KBM-7 (cell line): Measurements from ENCODE around the gene CFAP410.
"Not testable (repeated sequence)": the region's sequence is repeated elsewhere in the genome, so short reads cannot be mapped to it uniquely, and the experiment has no call there.

ENCODE experiments used
- DNase-seq: peaks from one replicate; pipeline ENCODE4 v3.0.0-alpha.2; 2015
- in situ Hi-C: fragments of 300-500 bp; cut with MboI; formaldehyde crosslinking; loops from 2 replicates; pipeline ENCODE4 v1.14.3; 2020; ENCODE audit warnings: low sequenced_read_pairs, low pct_unique_long_range_greater_than_20kb, mixed read lengths

Gene CFAP410

GRCh38 chr21:44354001-44354405 lies 14.8 kb upstream of the CFAP410 start:
- DNase-seq = peak; percentile 74
- in situ Hi-C loops = loop anchor here (10.0 to 25.0 kb wide), 2 partner anchors 111 to 533 kb away; no protein-coding TSS in a partner anchor

GRCh38 chr21:44353191-44353970 lies 14.2 kb upstream of the CFAP410 start, which contains the start of gene TRPM2:
Gene TRPM2 (plus strand): TSS chr21:44353621. CDS start chr21:44353701, 80 bp downstream.
- DNase-seq = peak; percentile 92
- in situ Hi-C loops = loop anchor here (10.0 to 25.0 kb wide), 2 partner anchors 111 to 534 kb away; no protein-coding TSS in a partner anchor

DNA sequence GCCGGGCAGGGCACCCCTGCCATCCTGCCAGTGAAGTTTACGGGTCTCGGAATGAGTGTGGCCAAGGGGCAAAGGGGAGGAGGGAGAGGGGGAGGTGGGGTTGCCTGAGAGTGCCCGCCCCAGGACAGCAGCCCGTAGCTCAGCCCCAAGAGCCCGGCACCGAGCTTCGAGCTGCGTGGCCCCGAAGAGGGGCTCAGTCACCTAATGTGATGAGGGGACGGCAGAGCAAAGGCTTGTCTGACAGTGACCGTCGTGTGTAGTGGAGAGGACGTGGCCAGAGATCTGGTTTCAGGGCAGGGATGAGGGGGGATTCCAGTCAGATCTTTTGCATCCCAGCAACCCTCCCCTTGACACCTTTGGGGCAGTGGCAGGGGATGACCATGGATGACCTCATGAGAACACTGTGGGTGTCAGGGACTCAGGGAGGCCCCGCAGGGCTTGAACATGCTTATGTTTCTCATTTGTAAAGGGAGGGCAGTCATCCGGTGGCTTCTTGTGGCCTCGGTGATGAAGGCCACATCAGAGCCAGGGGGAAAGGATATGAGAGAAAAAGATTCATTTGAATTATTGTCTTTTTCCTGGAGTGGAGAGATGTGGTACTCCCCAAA lies 13.2 kb upstream of the CFAP410 start:
- no peak for DNase-seq
- in situ Hi-C loops = loop anchor here (10.0 to 25.0 kb wide), 2 partner anchors 112 to 535 kb away; no protein-coding TSS in a partner anchor

GRCh38 chr21:44351535-44352252 lies 12.5 kb upstream of the CFAP410 start:
- in situ Hi-C loops = loop anchor here (10.0 to 25.0 kb wide), 2 partner anchors 113 to 536 kb away; no protein-coding TSS in a partner anchor
- DNase-seq = no peak

DNA sequence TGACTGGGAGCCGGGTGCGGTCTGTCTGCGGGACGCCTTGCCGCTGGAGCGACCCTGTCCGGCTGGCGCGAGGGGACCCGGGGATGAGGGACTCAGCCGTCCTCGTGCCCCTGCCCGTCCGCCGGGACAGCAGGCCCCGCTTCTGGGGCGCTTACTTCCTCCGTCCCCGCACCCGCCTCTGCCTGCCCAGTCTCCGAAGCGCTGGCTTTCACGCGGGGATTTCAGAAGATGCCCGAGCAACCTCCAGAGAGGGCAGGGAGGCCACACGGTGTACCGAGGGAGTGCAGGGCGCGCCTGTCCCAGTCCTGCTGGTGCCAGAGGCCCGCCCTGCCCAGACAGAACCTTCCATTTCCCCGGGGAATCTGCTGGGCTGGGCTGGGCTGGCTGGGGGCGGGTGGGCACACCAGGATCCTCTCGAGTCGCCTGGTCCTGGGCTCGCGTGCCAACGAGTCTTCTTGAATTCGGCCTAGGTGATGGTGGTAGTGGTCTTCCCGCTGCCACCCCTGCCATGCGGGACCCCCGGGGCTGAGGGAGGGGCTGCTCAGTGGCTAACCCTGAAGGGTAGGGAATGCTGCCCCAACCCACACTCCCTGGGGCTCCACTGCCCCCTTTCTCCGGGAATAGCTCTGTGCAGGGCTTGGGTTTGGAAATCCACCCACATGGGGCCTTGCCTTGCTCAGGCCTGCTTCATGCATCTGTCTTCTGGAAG lies 11.7 kb upstream of the CFAP410 start:
- in situ Hi-C loops = loop anchor here (10.0 to 25.0 kb wide), 2 partner anchors 114 to 536 kb away; no protein-coding TSS in a partner anchor
- no peak for DNase-seq

GRCh38 chr21:44349847-44350772 lies 10.9 kb upstream of the CFAP410 start:
- DNase-seq = no peak
- in situ Hi-C loops = loop anchor here (10.0 to 25.0 kb wide), 3 partner anchors 115 to 538 kb away; no protein-coding TSS in a partner anchor

DNA sequence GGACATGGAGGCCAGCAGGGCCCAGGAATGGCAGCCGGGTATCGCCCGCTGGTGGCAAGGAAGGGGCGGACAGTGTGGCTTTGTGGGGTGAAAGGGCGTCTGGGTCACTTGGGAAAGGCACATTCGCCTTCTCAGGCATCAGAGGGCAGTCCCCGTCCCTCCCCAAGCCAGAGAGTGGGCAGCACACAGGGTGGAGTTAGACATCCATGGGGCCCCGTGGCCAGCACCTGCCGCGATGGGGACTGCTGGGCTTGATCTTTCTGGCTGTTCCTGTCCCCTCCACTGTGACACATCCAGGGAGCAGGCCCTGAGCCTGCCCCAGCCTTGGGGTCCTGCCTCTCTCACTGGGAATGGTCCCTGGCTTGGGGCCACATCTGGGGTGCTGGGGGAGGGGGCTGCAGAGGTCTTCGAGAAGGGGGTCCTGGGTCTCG lies 10.2 kb upstream of the CFAP410 start:
- DNase-seq = no peak
- in situ Hi-C loops = loop anchor here (25.0 kb wide), 1 partner anchor 537 kb away; no protein-coding TSS in a partner anchor

GRCh38 chr21:44348861-44349260 lies 9.7 kb upstream of the CFAP410 start:
- in situ Hi-C loops = loop anchor here (25.0 kb wide), 1 partner anchor 537 kb away; no protein-coding TSS in a partner anchor
- DNase-seq = no peak

GRCh38 chr21:44347911-44348451 lies 8.8 kb upstream of the CFAP410 start:
- in situ Hi-C loops = loop anchor here (25.0 kb wide), 1 partner anchor 536 kb away; no protein-coding TSS in a partner anchor
- DNase-seq = no peak

- DNase-seq = no peak
- in situ Hi-C loops = loop anchor here (25.0 kb wide), 1 partner anchor 533 kb away; no protein-coding TSS in a partner anchor
These were observed 6.3 kb upstream of the CFAP410 start for GRCh38 chr21:44345495-44345894.

GRCh38 chr21:44344541-44345183 lies 5.5 kb upstream of the CFAP410 start:
- in situ Hi-C loops = loop anchor here (25.0 kb wide), 1 partner anchor 532 kb away; no protein-coding TSS in a partner anchor
- no peak for DNase-seq

GRCh38 chr21:44342981-44343380 lies 3.8 kb upstream of the CFAP410 start:
- not testable (repeated sequence) for DNase-seq
- in situ Hi-C loops = loop anchor here (25.0 kb wide), 1 partner anchor 531 kb away; no protein-coding TSS in a partner anchor

DNA sequence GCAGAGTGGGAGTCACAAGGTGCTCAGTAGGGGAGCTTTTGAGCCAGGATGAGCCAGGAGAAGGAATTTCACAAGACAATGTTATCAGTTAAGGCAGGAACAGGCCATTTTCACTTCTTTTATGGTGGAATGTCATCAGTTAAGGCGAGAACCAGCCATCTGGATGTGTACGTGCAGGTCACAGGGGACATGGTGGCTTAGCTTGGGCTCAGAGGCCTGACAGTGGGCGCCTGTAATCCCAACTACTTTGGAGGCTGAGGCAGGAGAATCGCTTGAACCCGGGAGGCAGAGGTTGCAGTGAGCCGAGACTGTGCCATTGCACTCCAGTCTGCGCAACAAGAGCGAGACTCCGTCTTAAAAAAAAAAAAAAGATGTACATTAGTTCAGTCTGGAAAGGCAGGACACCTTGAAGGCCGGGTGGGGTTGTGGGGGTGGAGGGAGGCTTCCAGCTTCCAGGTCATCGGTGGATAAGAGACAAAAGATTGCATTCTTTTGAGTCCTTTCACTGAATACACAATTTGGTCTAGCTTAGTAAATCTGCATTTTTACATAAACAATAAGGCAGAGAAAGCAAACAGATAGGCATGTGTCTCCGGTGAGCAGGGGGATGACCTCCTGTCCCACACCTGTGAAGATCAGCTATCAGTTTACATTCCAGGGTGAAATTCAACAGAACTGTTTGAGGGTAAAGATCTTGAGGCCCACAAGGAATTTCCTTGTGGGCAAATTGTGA lies 2.7 kb upstream of the CFAP410 start:
- in situ Hi-C loops = loop anchor here (25.0 kb wide), 1 partner anchor 530 kb away; no protein-coding TSS in a partner anchor
- DNase-seq = not testable (repeated sequence)

DNA sequence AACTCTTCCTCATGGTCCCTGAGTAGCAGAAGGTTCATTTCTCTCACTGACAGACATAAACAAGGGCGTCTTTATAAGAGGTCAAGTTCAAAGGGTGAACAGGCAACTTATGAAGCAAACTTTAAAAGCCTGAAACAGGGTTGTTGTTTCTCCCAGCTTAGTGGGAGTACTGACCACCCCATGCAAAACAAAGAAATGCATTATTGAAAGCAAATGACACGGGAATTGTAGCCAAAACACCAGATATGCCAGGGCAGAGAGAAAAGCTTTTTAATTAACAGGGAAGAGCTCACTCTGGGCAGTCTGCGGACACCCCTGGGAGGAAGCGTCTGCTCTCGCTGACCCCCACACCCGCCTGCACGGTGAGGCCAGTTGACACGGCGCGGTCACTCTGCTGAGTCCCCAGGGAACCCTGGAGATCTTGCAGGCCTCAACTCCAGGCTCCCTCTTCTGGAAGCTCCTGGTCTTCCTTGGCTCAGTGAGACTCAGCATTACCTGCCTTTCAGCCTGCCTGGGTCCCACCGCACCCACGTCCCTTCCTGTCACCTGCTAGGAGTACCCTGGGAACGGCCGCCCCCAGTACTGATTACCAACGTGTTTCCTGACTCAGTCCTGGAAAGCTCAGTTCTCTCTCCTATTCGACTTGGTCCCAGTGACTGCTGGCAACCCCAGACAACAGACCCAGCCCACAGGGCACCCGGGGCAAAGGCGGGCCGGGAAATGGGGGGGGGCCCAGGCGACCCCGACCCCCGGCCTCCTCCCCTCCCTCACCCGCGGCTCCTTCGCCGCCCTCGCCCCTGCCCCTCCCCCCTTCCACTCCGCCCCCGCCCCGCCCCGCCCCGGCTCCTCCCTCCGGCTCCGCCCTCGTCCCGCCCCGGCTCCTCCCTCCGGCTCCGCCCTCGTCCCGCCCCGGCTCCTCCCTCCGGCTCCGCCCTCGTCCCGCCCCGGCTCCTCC lies 972 bp downstream of the CFAP410 start:
- no peak for DNase-seq
- in situ Hi-C loops = loop anchor here (25.0 kb wide), 1 partner anchor 526 kb away; no protein-coding TSS in a partner anchor

DNA sequence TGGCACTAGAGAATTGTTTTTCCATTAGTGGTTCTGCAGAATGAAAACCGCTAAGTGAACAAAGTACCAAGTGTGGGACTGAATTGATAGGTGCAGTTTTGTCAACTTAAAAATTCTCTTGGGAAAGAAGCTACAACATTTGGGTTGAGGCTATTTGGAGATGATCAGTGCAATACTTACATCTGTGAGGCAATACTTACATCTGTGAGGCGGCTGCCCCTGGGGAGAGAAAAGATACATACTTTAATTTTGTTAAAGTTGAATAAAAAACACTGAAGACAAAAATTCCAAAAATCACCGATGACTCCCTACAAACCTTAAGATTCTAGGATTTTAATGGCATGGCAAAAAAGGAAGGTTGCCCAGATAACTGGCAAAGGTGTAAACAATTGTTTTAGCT lies 1.7 kb downstream of the CFAP410 start:
- in situ Hi-C loops = loop anchor here (25.0 kb wide), 1 partner anchor 525 kb away; no protein-coding TSS in a partner anchor
- DNase-seq = no peak
